ENCODE measurements around the gene FBXL15.

Gene FBXL15

DNA sequence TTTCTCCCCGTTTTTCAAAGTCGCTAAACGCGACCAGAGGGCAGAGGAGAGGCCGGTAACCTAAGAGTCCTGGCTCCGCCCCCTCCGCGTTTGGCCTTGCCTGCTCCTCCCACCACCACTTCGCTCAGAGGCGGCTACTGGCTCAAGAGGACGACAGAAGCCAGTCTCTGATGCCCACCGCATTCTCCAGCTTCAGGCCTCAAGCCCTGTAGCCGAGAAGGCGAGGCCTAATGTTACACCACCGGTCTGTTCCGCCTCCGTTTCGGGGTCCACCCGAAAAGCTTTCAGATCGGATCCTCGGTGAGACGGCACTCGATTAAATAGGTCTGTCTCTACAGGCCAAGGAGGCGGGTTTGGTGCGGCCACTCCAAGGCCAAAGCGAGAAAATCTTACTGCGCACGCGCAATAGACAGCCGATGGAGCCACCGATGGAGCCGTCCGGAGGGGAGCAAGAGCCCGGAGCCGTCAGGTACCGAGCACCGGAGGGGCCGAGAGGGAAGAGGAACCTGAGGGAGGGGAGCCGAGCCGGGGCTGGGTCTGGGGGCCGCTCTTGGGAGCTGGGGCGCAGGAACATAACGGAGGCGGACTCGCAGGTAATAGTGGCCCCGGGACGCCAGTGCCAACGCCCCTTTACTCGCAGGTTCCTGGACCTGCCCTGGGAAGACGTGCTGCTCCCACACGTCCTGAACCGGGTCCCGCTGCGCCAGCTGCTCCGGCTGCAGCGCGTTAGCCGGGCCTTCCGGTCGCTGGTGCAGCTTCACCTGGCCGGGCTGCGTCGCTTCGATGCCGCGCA, at the start of gene FBXL15:
Gene FBXL15 (plus strand): TSS at position 123 of the 793 bp plus-strand sequence. CDS start 294 bp downstream, at position 417.
- DNase-seq (ENCODE audit: low spot score) = peak; percentile 99

DNA sequence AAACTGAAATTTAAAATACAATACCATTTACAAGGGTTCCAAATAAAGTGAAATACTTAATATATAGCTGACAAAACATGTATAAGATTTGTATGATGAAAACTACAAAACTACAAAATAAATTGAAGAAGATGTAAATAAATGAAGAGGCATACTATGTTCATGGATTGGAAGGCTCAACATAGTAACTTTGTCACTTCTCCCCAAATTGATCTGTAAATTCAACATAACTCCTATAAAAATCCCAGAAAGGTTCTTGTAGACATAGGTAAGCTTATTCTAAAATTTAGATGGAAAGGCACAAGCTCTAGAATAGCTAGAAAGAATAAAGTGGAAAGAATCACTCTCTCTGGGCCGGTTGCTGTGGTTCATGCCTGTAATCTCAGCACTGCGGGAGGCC, 49.3 kb upstream of the FBXL15 start:
- DNase-seq (ENCODE audit: low spot score) = no peak

- DNase-seq (ENCODE audit: low spot score) = no peak
Measured at GRCh38 chr10:102375250-102375649, 45.4 kb upstream of the FBXL15 start.

DNA sequence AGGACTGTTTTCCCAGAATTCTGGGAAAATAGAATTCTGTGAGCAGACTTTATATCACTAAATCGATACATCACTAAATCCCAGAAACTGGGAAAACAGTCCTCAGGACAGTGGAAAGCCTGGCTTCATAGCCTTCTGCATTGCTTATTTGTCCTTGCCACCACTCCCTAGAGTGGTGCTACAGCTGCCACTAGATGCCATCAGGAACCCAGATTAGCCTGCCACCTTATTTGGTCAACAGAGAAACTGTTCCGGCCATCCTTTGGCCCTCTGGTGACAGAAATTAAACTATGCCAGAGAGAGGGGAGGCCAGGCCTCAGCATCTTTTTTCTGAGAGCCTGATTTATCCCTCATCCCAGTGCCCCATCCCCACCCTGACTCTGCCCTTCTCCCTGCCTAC, 44.8 kb upstream of the FBXL15 start:
- DNase-seq (ENCODE audit: low spot score) = no peak

DNA sequence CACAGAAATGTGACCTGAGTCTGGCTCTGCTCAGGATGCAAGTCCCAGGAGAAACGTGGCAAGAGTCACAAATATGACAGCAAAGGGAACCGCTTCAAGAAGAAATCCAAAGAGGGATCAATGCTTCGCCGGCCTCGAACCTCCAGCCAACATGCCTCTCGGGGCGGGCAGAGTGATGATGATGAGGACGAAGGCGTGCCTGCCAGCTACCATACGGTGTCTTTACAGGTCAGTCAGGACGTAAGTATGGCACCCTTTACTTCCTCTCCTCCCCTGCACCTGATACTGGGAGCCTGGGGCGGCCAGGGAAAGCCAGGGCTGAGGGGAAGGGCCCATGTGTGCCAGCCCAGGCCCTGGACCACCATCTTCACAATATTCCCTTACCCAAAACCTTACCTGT, 43.7 kb upstream of the FBXL15 start:
- DNase-seq (ENCODE audit: low spot score) = no peak

DNA sequence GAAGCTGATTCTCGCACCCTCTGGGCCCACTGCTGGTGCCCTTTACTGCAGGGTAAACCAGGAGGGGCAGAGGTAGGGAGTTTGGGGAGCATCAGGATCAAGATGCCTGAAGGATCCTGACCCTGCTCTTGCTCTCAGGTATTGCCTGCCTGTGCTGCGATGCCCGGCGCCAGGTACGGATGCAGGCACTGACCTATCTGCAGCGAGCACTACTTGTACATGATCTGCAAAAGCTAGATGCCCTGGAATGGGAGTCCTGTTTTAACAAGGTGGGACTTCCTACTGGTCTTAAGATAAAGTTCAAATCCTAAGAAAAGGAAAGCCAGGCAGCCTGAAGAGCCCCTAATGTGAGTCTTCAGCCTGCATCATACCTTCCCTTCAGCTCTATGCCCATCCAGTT, 41.3 kb upstream of the FBXL15 start:
- DNase-seq (ENCODE audit: low spot score) = no peak

GRCh38 chr10:102381983-102382382, 38.7 kb upstream of the FBXL15 start:
- no peak for DNase-seq (ENCODE audit: low spot score)

DNA sequence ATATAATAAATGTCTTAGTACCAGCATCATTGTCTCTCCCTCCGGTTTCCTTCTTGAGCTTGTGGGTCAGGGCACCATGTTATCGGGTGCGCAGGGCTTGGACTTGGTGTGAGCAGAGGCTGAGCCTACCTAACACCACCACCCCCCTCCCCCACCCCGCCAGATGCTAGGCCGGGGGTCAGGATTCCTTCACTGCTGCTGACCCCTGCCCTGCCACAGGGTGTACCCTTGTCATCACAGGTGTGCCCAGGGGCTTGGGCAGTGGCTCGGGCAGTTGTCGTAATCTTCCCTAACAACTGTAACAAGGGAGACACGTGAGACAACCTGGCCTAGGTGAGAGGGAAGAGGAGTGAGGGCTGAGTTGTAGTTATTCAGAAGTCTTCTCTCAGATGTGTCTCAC, 37.8 kb upstream of the FBXL15 start:
- no peak for DNase-seq (ENCODE audit: low spot score)

DNA sequence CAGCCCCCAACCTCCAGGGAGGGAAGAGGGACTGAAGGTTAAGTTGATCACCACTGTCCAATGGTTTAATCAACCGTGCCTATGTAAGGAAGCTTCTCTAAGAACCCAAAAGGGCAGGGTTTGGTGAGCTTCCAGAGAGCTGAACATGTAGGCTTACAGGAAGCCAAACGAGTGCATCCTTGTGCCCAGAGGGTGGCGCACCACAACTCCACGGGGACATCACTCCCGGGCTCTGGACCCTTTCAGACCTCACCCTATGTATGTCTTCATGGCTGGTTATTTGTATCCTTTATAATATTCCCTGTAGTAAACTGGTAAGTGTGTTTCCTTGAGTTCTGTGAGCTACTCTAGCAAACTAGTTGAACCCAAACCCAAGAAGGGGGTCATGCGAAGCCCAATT, 36.6 kb upstream of the FBXL15 start:
- DNase-seq (ENCODE audit: low spot score) = no peak

DNA sequence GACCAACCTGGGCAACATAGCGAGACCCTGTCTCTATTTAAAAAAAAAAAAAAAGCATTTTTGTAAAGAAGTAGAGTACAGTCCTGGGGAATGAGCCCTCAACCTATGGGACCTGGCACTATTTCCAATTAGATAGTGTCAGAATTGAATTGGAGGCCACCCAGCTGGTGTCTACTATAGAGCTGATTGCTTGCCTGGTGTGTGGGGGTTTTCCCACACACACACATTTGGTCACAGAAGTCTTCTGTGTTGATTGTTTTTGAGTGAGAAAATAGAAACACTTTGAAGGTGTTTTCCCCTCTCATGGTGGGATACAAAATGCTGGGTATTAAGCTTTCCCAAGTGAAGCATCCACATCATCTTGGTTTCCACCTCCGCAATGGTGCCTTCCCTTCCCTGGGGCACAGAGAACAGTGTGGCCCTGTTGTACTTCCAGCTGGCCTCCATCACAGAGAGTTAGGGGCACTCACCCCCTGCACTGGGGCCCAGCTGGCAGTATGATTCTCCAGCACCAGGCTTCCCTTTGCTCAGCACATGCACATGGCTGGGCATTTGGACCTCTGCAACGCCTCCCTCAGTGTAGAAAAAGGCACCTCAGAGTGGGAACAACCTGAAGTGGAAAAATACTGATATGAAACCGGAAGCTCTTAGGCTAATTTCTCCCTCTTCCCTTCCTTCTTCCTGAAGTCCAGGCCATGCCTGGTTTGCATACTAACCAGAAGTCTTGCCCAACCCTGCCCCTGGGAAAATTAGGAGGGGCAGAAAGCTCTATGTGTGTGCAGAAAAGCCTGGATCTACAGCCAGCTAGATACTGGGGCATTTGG, 35.8 kb upstream of the FBXL15 start:
- no peak for DNase-seq (ENCODE audit: low spot score)

GRCh38 chr10:102389894-102390293, 30.7 kb upstream of the FBXL15 start:
- no peak for DNase-seq (ENCODE audit: low spot score)

GRCh38 chr10:102392306-102392705, 28.3 kb upstream of the FBXL15 start:
- no peak for DNase-seq (ENCODE audit: low spot score)

GRCh38 chr10:102393411-102394078, 27.1 kb upstream of the FBXL15 start:
- DNase-seq (ENCODE audit: low spot score) = no peak

- DNase-seq (ENCODE audit: low spot score) = peak; percentile 96
Measured at GRCh38 chr10:102394079-102394800, 26.4 kb upstream of the FBXL15 start.

DNA sequence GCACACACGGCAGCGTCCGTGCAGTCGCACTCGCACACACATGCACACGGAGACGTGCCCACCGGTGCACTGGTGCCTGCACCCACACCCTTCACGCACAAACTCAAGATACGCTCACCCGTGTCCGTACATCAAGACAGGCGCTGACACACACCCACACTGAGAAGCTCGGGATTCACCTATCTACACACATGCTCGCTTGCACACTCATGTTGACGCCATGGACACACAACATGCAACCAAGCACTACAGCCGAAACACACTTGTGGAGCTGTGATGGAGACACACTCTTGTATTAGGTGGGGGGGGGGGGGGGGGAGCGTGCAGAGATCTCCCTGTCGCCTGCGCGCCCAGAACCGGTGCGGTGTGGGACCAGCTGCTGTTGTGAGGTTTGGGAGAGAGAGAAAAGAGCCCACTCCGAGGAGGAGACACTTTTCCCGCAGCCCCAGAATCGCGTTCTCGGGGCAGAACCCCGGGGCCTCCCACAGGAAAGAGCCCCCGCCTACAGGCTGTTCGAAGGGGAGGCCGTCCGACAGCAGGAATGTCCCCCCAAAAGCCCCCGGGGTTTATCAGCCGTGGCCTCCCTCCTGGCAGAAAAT, 25.7 kb upstream of the FBXL15 start:
- peak; percentile 42 for DNase-seq (ENCODE audit: low spot score)

DNA sequence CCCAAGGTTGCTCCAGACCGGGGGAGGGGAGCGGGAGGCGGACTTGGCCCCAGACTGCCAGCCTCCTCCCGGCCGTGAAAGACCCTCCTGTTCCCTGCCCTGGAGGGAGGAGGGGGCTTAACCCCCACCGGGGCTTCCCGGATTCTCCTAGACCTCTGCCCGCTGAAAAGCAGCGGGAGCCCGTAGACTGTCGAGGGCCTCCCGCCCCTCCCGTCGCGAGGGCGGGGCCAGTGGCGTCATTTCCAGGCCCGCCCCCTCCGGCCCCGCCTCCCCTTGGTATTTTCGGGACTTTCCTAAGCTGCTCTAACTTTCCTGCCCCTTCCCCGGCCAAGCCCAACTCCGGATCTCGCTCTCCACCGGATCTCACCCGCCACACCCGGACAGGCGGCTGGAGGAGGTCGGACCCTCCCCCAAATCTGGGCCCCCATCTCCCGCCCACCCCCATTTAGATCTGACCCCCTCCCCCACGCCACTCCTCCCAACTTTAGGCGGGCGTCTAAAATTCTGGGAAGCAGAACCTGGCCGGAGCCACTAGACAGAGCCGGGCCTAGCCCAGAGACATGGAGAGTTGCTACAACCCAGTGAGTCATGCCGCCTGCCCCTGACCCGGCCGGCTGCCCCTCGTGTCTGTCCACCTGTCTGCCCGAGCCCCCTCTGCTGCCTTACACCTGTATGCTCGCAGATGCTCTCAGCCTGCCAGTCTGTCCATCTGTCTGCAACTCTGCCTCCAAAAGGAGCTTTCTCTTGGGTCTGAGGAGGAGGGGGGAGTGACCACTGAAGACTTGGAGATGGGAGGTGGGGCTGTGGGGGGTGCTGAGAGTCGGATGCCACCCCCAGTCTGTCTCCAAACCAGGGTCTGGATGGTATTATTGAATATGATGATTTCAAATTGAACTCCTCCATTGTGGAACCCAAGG, 25.0 kb upstream of the FBXL15 start, which contains the start of gene NFKB2:
Gene NFKB2 (plus strand): TSS at position 306 of the 917 bp plus-strand sequence. CDS start 255 bp downstream, at position 561.
- peak; percentile 95 for DNase-seq (ENCODE audit: low spot score)

GRCh38 chr10:102396317-102396650, 24.4 kb upstream of the FBXL15 start:
- DNase-seq (ENCODE audit: low spot score) = no peak

DNA sequence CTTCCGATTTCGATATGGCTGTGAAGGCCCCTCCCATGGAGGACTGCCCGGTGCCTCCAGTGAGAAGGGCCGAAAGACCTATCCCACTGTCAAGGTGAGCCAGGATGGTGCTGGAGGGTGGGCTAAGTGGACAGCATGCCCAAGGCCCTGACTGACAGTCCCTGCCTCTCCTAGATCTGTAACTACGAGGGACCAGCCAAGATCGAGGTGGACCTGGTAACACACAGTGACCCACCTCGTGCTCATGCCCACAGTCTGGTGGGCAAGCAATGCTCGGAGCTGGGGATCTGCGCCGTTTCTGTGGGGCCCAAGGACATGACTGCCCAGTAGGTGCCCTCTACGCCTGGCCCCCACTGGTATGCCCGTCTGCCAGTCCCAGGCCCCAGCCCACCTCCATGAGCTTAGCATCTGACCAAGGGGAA, 23.9 kb upstream of the FBXL15 start:
- no peak for DNase-seq (ENCODE audit: low spot score)

GRCh38 chr10:102397222-102398171, 23.1 kb upstream of the FBXL15 start:
- no peak for DNase-seq (ENCODE audit: low spot score)
